SKM-1 (cell line): ENCODE results near the gene PARVA.
"Not testable (repeated sequence)": the region's sequence is repeated elsewhere in the genome, so short reads cannot be mapped to it uniquely, and the experiment has no call there.

Experiments
- DNase-seq: peaks from one replicate; lab custom pipeline; 2025; ENCODE audit not compliant: unreplicated experiment; lab: John Stamatoyannopoulos, UW

Gene PARVA

GRCh38 chr11:12496181-12497025 is 119.0 kb downstream of the PARVA start:
- no peak for DNase-seq

GRCh38 chr11:12497431-12497830 is 120.1 kb downstream of the PARVA start:
- DNase-seq = no peak

GRCh38 chr11:12499071-12499470 is 121.7 kb downstream of the PARVA start:
- DNase-seq = no peak

GRCh38 chr11:12502046-12502445 is 124.7 kb downstream of the PARVA start:
- DNase-seq = no peak

- no peak for DNase-seq
Measured at GRCh38 chr11:12503039-12503484, 125.7 kb downstream of the PARVA start.

GRCh38 chr11:12503886-12504285 is 126.5 kb downstream of the PARVA start:
- DNase-seq = no peak

- DNase-seq = no peak
Measured at GRCh38 chr11:12505183-12505582, 127.8 kb downstream of the PARVA start.

- DNase-seq = no peak
Measured at GRCh38 chr11:12506404-12506921, 129.1 kb downstream of the PARVA start.

- DNase-seq = no peak
Measured at GRCh38 chr11:12507391-12507790, 130.0 kb downstream of the PARVA start.

GRCh38 chr11:12508151-12508751 is 130.9 kb downstream of the PARVA start:
- DNase-seq = no peak

- no peak for DNase-seq
Measured at GRCh38 chr11:12509371-12509770, 132.0 kb downstream of the PARVA start.

GRCh38 chr11:12512132-12512531 is 134.8 kb downstream of the PARVA start:
- no peak for DNase-seq

- no peak for DNase-seq
Measured at GRCh38 chr11:12512826-12513395, 135.5 kb downstream of the PARVA start.

GRCh38 chr11:12516387-12517105 is 139.2 kb downstream of the PARVA start:
- DNase-seq = no peak

- DNase-seq = no peak
Measured at GRCh38 chr11:12517306-12517705, 139.9 kb downstream of the PARVA start.

- no peak for DNase-seq
Measured at GRCh38 chr11:12517741-12518140, 140.4 kb downstream of the PARVA start.

- DNase-seq = no peak
Measured at GRCh38 chr11:12518606-12519385, 141.4 kb downstream of the PARVA start.

- no peak for DNase-seq
Measured at GRCh38 chr11:12520054-12520453, 142.7 kb downstream of the PARVA start.

- not testable (repeated sequence) for DNase-seq
Measured at GRCh38 chr11:12520576-12520975, 143.2 kb downstream of the PARVA start.

GRCh38 chr11:12523180-12523924 is 146.0 kb downstream of the PARVA start:
- no peak for DNase-seq
